ENCODE measurements around the gene ELOB. TPM values are rescaled to one million over a fixed set of nuclear protein-coding genes. Genes with fewer than 3 reads are reported as not detected.

Gene ELOB
- total and polyA plus RNA-seq, 10 of the 15 experiments (the other 5 are each of a cell fraction or from before 2014, with no cell fraction given) = 86.9 to 823 (median 263) TPM

GRCh38 chr16:2786061-2786825, 9.2 kb upstream of the ELOB start:
- H3K27ac ChIP-seq (ENCODE audit: control insufficient read depth, insufficient read depth) = no peak overlapping the region
- in situ Hi-C loops (cut with MboI) (no loop called here), intact Hi-C loops (cut with micrococcal nuclease; ENCODE audit: unreplicated experiment) (no loop called here)
- H3K27me3 ChIP-seq (replicated peaks in 1 of 2; ENCODE audit: control insufficient read depth in 2 of 2, insufficient read depth in 2 of 2, low read length in 1 of 2) = peaks cover 2 to 7% of the 10 kb centered on the region in 2 experiments; a peak in 3 of 4 replicates
- no peak for FAIRE-seq
- no peak overlapping the region for H3K9ac ChIP-seq (ENCODE audit: control insufficient read depth, insufficient read depth, low read length)
- ATAC-seq = no peak; the same call in 2 of the 3 replicates
- no peaks in the 10 kb centered on the region for H3K4me1 ChIP-seq (ENCODE audit: control insufficient read depth, insufficient read depth, low read length)
- TF ChIP-seq BACH1 (IDR thresholded peaks at IDR 0.05; ENCODE audit: borderline replicate concordance) = no peak
- TF ChIP-seq ZNF622 (IDR thresholded peaks at IDR 0.05) = no peak
- TF ChIP-seq WRNIP1 (IDR thresholded peaks at IDR 0.05; ENCODE audit: borderline replicate concordance, low read depth, low read length) = no peak
- no peak for TF ChIP-seq CEBPB (IDR thresholded peaks at IDR 0.05; ENCODE audit: borderline replicate concordance in 1 of 2, low read depth in 2 of 2, low read length in 2 of 2)
- TF ChIP-seq BHLHE40 (IDR thresholded peaks at IDR 0.05; ENCODE audit: borderline replicate concordance in 1 of 2, low read depth in 2 of 2, low read length in 1 of 2) = no peak
- TF ChIP-seq MXI1 (IDR thresholded peaks at IDR 0.05; ENCODE audit: low read depth, low read length) = no peak
- no peak for TF ChIP-seq MAX (IDR thresholded peaks at IDR 0.05; ENCODE audit: low read depth, low read length)
- no peak for TF ChIP-seq ZNF687 (IDR thresholded peaks at IDR 0.05)
- TF ChIP-seq EGR1 (IDR thresholded peaks at IDR 0.05; ENCODE audit: borderline replicate concordance in 1 of 2, low read depth in 2 of 2, low read length in 2 of 2) = no peak
- no peak for TF ChIP-seq HDAC6 (IDR thresholded peaks at IDR 0.05; ENCODE audit: unreplicated experiment)
- TF ChIP-seq BCL11A (IDR thresholded peaks at IDR 0.05; ENCODE audit: low read depth, low read length) = no peak
- no peak for TF ChIP-seq ZNF217 (IDR thresholded peaks at IDR 0.05)
- no peak for TF ChIP-seq ESRRA (IDR thresholded peaks at IDR 0.05; ENCODE audit: low read length)
- TF ChIP-seq POLR2A (IDR thresholded peaks at IDR 0.05; ENCODE audit: low read depth, low read length) = no peak
- no peak for TF ChIP-seq EP300 (IDR thresholded peaks at IDR 0.05; ENCODE audit: borderline replicate concordance in 1 of 2, control insufficient read depth in 1 of 2, low read depth in 2 of 2, low read length in 2 of 2)
- no peak for TF ChIP-seq ZBED1 (IDR thresholded peaks at IDR 0.05; ENCODE audit: borderline replicate concordance)
- no peak for TF ChIP-seq STAT3 (IDR thresholded peaks at IDR 0.05; ENCODE audit: low read depth, low read length)
- TF ChIP-seq CHD2 (IDR thresholded peaks at IDR 0.05; ENCODE audit: borderline replicate concordance, low read depth, low read length) = no peak
- no peaks in the 10 kb centered on the region for H4K20me1 ChIP-seq (ENCODE audit: control insufficient read depth, insufficient read depth)
- WGBS (ENCODE audit: insufficient coverage, insufficient replicate concordance, low lambda C conversion rate, missing lambda C conversion rate) = 32% methylated on average over 15 of the region's 15 CpGs
- no peak overlapping the region for H3K4me3 ChIP-seq
- no peak overlapping the region for H3K4me2 ChIP-seq (ENCODE audit: control insufficient read depth, insufficient read depth)
- CTCF ChIA-PET = no interaction called here
- no peaks in the 10 kb centered on the region for H3K79me2 ChIP-seq (ENCODE audit: control insufficient read depth, insufficient read depth, low read length)
- SMC1A ChIA-PET (ENCODE audit: uncharacterized antibody, unreplicated experiment) = no interaction called here
- no TSS peak for BruUV-seq (replicated peaks)
- H2AFZ ChIP-seq (ENCODE audit: control insufficient read depth, low read depth, low read length) = no peak overlapping the region
- H3K9me3 ChIP-seq (replicated peaks; ENCODE audit: control insufficient read depth, insufficient read depth, low read length) = no peaks in the 10 kb centered on the region
- DNase-seq (ENCODE audit: low read depth, low spot score) = no peak
- no peaks in the 10 kb centered on the region for H3K36me3 ChIP-seq (ENCODE audit: control insufficient read depth in 2 of 2, insufficient read depth in 2 of 2, low read length in 1 of 2)
- RAD21 ChIA-PET (ENCODE audit: unreplicated experiment) = no interaction called here
- POLR2A ChIA-PET = no interaction called here
